LNCAP (cell line): ENCODE results near the gene RBM7.

Source experiments
- CTCF ChIP-seq: fragments of 450-650 bp; IDR thresholded peaks from 2 replicates; pipeline ENCODE4 v1.5.1; 2017; ENCODE audit warnings: mild to moderate bottlenecking

Gene RBM7

GRCh38 chr11:114397349-114397982 is 3.0 kb upstream of the RBM7 start:
- TF ChIP-seq CTCF = no peak

GRCh38 chr11:114398303-114398920 is 2.1 kb upstream of the RBM7 start:
- no peak for TF ChIP-seq CTCF

GRCh38 chr11:114399490-114400215 is 813 bp upstream of the RBM7 start:
- TF ChIP-seq CTCF = no peak

GRCh38 chr11:114400915-114401223 is 403 bp downstream of the RBM7 start:
- TF ChIP-seq CTCF = no peak

GRCh38 chr11:114401311-114401710 is 845 bp downstream of the RBM7 start:
- TF ChIP-seq CTCF = no peak

- no peak for TF ChIP-seq CTCF
These were observed 12.5 kb downstream of the RBM7 start for GRCh38 chr11:114412946-114413345.

GRCh38 chr11:114413958-114414357 is 13.5 kb downstream of the RBM7 start:
- no peak for TF ChIP-seq CTCF
